ENCODE measurements around the gene RASAL2.

Gene RASAL2

GRCh38 chr1:178516110-178516509 lies 422.2 kb downstream of the RASAL2 start:
- no peaks in the 10 kb centered on the region for H3K9me2 ChIP-seq (replicated peaks; ENCODE audit: low read depth, low read length)
- H3K9ac ChIP-seq (ENCODE audit: low read depth, low read length, poor library complexity, severe bottlenecking): no peak overlapping the region
- no peaks in the 10 kb centered on the region for H3K36me3 ChIP-seq (ENCODE audit: insufficient read depth, low read length)
- H3K4me3 ChIP-seq (ENCODE audit: low read length, poor library complexity, severe bottlenecking): no peak overlapping the region
- no peaks in the 10 kb centered on the region for H4K20me1 ChIP-seq (ENCODE audit: insufficient read depth, low read length, poor library complexity, severe bottlenecking)
- no peak overlapping the region for H3K4me2 ChIP-seq (ENCODE audit: low read depth, low read length, poor library complexity, severe bottlenecking)
- no peak overlapping the region for H2AFZ ChIP-seq (ENCODE audit: low read length)
- H3K79me2 ChIP-seq (ENCODE audit: insufficient read depth, low read length): no peaks in the 10 kb centered on the region
- TF ChIP-seq, protein P1, sequence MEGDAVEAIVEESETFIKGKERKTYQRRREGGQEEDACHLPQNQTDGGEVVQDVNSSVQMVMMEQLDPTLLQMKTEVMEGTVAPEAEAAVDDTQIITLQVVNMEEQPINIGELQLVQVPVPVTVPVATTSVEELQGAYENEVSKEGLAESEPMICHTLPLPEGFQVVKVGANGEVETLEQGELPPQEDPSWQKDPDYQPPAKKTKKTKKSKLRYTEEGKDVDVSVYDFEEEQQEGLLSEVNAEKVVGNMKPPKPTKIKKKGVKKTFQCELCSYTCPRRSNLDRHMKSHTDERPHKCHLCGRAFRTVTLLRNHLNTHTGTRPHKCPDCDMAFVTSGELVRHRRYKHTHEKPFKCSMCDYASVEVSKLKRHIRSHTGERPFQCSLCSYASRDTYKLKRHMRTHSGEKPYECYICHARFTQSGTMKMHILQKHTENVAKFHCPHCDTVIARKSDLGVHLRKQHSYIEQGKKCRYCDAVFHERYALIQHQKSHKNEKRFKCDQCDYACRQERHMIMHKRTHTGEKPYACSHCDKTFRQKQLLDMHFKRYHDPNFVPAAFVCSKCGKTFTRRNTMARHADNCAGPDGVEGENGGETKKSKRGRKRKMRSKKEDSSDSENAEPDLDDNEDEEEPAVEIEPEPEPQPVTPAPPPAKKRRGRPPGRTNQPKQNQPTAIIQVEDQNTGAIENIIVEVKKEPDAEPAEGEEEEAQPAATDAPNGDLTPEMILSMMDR (conservative IDR thresholded peaks at IDR 0.05; ENCODE audit: low read length): no peak
- TF ChIP-seq EZH2phosphoT487 (IDR thresholded peaks at IDR 0.05; ENCODE audit: borderline replicate concordance): no peak
- H3K4me1 ChIP-seq (ENCODE audit: insufficient read depth, low read length, poor library complexity, severe bottlenecking): no peaks in the 10 kb centered on the region
- no peaks in the 10 kb centered on the region for H3F3A ChIP-seq (ENCODE audit: low read depth)
- no peaks in the 10 kb centered on the region for H3K9me3 ChIP-seq (ENCODE audit: insufficient read depth, low read depth, low read length)
- no peaks in the 10 kb centered on the region for H3K27me3 ChIP-seq (ENCODE audit: insufficient read depth, low read length, poor library complexity, severe bottlenecking)

DNA sequence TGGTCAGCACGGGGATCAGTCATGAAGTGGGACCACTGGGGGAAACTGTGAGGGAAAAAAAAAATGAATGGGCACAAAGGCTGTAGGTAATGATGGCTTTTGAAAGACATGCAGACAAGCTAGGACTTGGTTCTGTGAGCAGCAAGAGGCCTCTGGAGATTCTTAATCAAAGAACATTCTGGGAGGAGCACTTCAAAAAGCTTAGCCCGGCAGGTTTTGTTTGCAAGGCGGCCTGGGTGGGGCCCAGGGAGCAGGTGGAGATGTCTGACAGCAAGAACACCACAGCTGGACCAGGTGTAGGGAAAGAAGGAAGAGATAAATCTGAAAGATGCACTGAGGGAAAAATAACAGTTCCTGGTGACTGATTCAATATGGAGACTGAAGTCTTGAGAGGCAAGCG lies 425.0 kb downstream of the RASAL2 start:
- TF ChIP-seq EZH2phosphoT487 (IDR thresholded peaks at IDR 0.05; ENCODE audit: borderline replicate concordance): no peak
- TF ChIP-seq, protein P1 (conservative IDR thresholded peaks at IDR 0.05; ENCODE audit: low read length): no peak
- Histone ChIP-seq H3K79me2 (ENCODE audit: insufficient read depth, low read length) (no peaks in the 10 kb centered on the region), H3F3A (ENCODE audit: low read depth) (no peaks in the 10 kb centered on the region), H3K4me1 (ENCODE audit: insufficient read depth, low read length, poor library complexity, severe bottlenecking) (no peaks in the 10 kb centered on the region), H3K27me3 (ENCODE audit: insufficient read depth, low read length, poor library complexity, severe bottlenecking) (no peaks in the 10 kb centered on the region), H4K20me1 (ENCODE audit: insufficient read depth, low read length, poor library complexity, severe bottlenecking) (no peaks in the 10 kb centered on the region), H3K4me3 (ENCODE audit: low read length, poor library complexity, severe bottlenecking) (no peak overlapping the region), H3K9me3 (ENCODE audit: insufficient read depth, low read depth, low read length) (no peaks in the 10 kb centered on the region), H3K9ac (ENCODE audit: low read depth, low read length, poor library complexity, severe bottlenecking) (no peak overlapping the region), H3K36me3 (ENCODE audit: insufficient read depth, low read length) (no peaks in the 10 kb centered on the region), H3K9me2 (replicated peaks; ENCODE audit: low read depth, low read length) (no peaks in the 10 kb centered on the region), H3K4me2 (ENCODE audit: low read depth, low read length, poor library complexity, severe bottlenecking) (no peak overlapping the region), H2AFZ (ENCODE audit: low read length) (no peak overlapping the region)

GRCh38 chr1:178520803-178521202 lies 426.9 kb downstream of the RASAL2 start:
- TF ChIP-seq, protein P1 (conservative IDR thresholded peaks at IDR 0.05; ENCODE audit: low read length): no peak
- TF ChIP-seq EZH2phosphoT487 (IDR thresholded peaks at IDR 0.05; ENCODE audit: borderline replicate concordance): no peak

More at GRCh38 chr1:178520803-178521202, 426.9 kb downstream of the RASAL2 start:
- H3K4me1 ChIP-seq (ENCODE audit: insufficient read depth, low read length, poor library complexity, severe bottlenecking): no peaks in the 10 kb centered on the region
- H3K27me3 ChIP-seq (ENCODE audit: insufficient read depth, low read length, poor library complexity, severe bottlenecking): no peaks in the 10 kb centered on the region
- H3K9ac ChIP-seq (ENCODE audit: low read depth, low read length, poor library complexity, severe bottlenecking): no peak overlapping the region
- H3K9me3 ChIP-seq (ENCODE audit: insufficient read depth, low read depth, low read length): no peaks in the 10 kb centered on the region
- H3F3A ChIP-seq (ENCODE audit: low read depth): no peaks in the 10 kb centered on the region
- H3K4me2 ChIP-seq (ENCODE audit: low read depth, low read length, poor library complexity, severe bottlenecking): no peak overlapping the region
- no peak overlapping the region for H3K4me3 ChIP-seq (ENCODE audit: low read length, poor library complexity, severe bottlenecking)
- no peaks in the 10 kb centered on the region for H3K36me3 ChIP-seq (ENCODE audit: insufficient read depth, low read length)
- no peaks in the 10 kb centered on the region for H3K79me2 ChIP-seq (ENCODE audit: insufficient read depth, low read length)
- H3K9me2 ChIP-seq (replicated peaks; ENCODE audit: low read depth, low read length): no peaks in the 10 kb centered on the region
- no peaks in the 10 kb centered on the region for H4K20me1 ChIP-seq (ENCODE audit: insufficient read depth, low read length, poor library complexity, severe bottlenecking)
- H2AFZ ChIP-seq (ENCODE audit: low read length): no peak overlapping the region

All from Loucy (cell line).